Stimulated activated CD4-positive, alpha-beta T cell treated with anti-CD3 and anti-CD28 coated beads, Interleukin-1b, Interleukin-23, amount 100 ng/mL, for 1 hour (primary cell): ENCODE results near the gene KLHL29.

ENCODE experiments used
- DNase-seq, 2 donors: peaks; one replicate each; pipeline ENCODE4 v3.0.0-alpha.2; 2020; ENCODE audit warnings: low read depth in 2 of 2

Gene KLHL29

DNA sequence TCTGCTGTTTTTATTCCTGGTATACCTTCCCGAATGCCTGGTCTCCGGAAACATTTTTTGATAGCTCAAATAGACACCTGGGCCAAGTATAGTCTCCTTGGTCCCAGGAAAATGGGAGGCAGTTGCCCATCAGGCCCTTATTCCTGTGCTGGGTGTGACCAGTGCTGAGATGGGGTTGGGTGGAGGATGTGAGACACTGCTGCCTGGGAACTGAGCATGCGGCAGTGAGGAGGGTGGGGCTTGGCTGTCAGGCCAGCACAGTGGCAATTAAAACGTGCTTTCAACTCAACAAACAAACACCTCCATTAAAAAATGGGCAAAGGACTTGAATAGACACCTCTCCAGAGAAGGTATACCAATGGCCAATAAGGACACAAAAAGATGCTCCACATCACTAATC is 12.5 kb downstream of the KLHL29 start:
- DNase-seq, result no peak

DNA sequence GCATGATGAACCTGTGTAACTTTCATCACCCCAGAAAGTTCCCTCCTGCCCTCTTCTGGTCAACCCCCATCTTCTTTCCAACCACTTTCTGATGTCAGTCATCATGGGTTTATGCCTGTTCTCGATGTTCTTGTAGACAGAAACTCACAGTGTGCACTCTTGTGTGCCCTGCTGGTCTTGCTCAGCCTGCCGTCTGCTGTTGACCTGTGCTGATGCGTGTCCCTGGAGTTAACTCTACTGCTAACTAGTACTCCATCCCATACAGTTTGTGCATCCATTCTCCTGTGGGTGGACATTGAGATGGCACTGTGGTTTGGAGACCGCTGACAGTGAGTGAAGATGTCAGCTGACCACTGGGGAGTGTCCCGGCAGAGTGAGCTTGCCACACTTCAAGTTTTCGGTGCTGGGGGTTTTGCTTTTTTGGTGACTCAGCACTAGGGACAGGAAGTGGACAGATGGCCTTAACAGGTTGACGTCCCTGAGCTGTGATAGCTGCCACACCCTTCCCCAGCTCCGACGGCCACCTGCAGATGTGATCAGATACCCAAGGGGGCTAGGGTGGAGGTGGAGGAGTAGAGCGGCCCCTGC is 14.8 kb downstream of the KLHL29 start:
- no peak for DNase-seq

DNA sequence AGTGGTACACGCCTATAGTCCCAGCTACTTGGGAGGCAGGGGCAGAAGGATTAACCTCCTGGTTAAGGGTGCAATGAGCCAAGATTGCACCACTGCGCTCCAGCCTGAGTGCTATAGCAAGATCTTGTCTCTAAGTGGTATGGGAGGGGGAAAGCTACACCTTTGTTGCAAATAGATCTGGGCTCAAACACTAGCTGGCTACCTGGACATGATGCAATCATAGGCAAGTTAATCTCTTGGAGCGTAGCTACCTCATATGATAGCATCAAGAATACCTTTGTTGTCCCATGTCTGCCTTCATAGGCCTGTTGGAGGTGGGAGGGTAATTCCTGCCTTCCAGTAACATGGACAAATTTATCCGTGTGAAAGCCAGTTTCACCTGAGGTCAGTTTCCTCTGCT is 15.7 kb downstream of the KLHL29 start:
- DNase-seq, result no peak

DNA sequence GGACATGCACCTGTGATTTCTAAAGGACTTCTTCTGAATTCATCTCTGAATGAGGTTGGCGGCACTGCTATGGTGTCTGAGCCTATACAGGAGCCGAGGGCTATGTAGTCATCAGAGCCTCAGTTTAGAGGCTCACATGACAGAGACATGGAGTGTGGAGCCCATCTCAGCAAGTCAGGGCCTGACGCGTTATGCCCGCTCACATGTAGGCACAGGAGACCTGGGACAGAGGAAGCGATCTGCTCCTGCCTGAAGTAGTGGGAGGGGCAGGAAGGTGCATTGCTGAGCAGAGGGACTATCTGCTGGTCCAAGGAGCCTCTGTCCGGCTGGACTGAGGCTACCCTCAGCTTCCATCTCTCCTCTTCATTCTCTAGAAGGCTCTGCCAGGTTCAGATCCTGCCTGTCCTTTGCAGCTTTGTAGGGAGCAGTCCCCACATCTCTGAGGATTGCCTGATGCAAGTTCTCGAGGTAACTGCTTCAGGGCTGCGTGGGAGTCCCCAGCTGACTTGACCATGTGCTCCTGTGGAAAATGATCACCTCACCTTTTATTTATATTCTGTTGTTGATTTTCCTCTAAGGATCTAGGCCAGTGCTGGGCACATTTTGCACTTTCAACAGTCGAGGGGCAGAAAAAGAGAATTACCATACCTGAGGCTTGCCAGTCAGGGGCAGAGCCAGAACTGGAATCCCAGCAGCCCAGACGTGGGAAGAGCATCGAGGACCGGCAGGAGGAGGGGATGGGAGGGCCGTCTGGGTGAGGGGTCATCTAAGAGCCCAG is 16.6 kb downstream of the KLHL29 start:
- DNase-seq, result no peak

DNA sequence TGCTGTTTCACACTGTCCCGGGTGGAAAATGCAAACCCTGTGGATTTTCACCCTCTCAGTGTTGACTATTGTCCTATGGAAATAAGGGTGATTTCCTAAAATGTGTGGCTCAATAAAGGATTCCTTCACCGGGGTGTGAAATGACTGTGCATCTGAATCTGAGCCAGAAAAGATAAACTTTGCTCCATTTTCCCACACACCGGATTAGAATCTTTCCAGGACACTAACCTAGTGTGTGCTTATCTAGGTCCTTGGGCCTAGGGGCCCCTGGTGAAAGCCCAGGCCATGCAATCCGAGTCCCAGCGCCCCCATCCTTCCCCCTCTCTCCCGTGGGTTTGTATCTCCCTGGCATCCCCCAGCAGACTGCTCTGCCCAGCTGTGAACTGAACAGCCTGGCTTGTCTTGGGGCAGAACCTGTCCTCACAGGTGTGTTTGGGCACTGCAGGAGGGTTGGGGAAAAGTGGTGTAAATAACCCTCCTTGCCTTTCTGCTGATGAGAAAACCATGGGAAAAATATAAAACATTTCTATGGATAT is 17.3 kb downstream of the KLHL29 start:
- no peak for DNase-seq

DNA sequence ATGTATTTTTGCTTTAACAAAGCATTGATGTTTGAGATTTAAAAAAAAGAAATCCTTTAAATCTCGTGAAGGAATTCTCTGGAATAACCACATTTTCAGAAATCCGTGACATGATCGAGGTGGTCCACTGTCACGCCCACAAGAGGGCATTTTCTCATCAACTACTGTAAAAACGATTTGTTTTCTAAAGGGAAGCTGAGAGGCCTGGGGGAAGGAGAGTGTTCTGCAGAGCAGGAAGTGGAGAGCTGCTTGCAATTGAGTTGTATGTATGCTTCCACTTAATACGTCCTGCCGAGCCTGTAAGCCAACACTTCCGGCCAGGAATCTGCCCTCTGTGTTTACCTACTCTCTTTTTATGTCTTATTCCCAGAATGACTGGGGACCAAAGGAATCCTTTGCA is 19.4 kb downstream of the KLHL29 start:
- DNase-seq, result no peak

DNA sequence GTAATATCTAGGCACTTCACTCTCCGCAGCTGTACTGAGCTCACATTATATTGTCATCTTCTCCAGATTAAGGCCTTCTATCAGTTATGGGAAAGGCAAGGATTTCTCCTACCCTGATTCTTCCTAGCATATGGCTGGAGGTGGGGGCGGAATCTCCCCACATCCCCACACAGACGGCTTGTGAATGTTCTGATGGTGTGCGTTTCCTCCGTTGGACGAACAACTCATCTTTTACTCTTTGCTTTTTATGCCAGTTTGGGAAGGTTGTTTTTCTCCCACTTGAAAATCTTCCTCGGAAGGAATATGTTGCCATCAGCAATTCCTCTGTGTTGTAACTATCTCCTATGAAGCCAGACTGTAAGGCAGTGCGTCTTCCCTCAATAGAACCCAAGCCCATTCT is 24.3 kb downstream of the KLHL29 start:
- DNase-seq, result no peak

DNA sequence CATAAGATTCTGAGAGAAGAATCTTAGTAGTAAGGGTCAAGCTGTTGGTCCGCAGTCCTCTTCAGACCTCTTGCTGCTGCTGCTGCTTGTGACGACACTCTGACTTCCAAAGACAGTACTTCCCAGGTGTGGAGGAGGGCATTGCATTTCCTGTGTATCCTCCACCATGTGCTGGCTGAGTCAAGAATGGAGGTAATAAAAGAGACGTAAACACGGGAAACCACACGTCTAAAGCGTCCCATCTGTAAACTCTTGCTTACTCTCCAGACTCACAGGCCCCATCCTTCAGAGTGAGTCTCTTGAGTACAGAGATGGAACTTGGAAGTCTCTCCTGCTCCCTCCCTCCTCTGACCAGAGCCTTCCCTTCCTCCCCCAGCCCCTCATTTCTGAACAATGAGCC is 25.6 kb downstream of the KLHL29 start:
- DNase-seq, result no peak

DNA sequence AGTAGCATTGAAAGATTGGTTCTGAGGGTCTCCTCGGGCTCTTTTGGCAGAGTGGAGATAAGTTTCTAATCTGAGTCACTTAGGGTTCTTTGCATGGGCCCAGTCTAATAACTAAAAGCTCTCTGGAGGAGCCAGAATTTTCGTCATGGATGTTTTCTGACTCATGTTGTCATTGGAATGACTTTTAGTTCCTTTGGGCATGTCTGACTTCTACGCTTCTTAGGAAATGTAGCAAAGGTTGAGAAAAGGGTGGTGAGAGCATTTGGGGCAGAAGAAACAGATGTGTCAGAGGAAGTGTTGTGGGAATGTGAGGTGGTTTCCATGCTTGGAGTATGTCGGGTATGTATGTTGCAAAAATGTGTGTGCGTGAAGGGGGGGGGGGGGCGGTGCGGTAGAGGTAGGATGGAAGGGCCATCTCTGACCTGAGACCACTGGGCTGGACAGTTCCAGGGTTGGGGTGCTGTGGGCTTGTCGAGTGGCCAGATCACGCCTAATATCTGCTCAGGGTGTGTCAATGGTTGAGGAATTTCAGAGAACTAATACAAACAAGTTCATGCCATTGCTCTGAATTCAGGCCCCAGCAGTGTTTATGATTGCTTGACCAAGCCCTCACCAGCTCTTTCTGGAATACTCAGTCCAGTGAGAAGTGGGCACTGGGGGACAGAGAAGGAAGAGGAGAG is 26.9 kb downstream of the KLHL29 start:
- no peak for DNase-seq

DNA sequence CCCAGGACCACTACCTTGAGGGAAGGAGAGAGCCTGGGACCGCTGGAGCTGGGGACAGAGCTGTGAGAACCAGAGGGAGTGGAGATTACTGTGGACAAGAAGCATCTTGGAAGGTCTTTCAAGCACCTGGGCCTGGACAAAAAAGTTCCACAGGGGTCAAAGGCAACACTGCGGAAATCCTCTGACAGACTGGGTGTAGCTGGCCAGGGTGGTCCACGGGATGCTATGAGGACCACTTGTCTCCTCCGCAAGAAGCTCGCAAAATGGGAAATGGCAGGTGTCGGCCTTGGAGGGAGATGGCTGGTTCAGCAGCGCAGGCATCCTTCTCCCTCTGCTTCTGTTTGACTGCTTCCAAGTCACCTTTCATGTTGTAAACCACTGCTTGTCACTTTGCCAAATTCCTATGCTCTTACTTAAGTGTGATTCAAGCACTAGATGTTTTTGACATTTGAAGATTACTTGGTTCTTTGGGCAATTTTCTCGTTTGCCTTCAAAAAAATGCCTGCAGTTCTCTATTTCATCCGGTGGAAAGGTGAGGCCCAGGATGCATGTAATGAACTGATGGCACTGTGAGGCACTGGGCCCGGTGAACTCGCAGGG is 27.7 kb downstream of the KLHL29 start:
- DNase-seq, result no peak

DNA sequence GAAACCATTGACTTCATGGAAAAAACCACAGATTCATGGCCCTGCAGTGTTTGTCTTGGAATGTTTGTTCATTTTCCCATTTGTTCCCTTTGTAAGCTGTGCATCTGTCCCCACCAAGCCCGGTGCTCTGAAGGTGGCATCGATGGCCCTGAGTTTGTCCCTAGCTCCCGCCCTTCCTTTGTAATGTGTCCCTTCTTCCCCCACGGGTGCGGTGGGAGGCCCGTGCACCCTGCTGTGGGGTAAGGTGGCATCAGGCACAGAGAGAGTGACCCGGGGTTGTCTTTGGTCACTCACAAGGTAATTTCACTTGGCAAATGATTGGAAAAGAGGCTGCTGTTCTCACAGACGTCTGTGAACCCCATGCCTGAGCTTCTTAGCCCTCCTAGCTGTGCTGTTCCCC is 28.7 kb downstream of the KLHL29 start:
- no peak for DNase-seq

DNA sequence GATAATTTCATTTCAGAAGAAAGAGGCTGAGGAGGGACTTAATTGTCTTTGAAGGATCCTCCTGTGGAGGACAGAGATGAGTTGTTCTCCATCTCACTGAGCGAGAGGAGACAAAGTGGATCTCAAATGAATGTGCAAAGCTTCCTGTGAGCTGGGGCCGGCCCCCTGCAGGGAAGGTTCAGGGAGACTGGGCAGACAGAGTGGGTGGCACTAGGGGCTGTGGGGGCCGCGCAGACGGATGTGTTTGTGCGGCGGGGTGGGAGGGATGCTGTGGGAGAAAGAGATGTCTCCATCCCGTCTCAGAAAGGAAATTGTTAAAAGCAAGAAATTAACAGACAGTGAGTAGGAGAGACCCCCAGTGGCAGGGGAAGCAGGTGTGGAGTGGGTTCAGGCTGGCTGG is 29.1 kb downstream of the KLHL29 start:
- no peak for DNase-seq

DNA sequence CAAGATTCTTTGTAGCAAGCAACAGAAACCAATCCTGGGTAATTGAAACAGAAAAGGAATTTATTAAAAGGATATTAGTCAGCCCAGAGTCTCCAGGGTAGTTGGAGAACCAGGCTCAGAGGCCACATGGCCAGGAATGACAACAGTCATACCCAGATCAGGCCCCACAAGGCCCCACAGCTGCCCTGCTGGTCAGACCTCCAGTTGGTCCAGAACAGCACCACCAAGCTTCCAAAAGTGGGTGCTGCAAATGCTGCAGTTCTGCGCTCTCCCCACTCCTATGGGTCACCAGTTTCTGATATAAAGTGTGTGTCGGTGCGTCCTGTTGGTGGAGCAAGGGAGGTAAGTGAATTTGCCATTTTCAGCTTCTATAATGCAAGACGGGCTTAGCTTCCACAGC is 29.9 kb downstream of the KLHL29 start:
- no peak for DNase-seq

DNA sequence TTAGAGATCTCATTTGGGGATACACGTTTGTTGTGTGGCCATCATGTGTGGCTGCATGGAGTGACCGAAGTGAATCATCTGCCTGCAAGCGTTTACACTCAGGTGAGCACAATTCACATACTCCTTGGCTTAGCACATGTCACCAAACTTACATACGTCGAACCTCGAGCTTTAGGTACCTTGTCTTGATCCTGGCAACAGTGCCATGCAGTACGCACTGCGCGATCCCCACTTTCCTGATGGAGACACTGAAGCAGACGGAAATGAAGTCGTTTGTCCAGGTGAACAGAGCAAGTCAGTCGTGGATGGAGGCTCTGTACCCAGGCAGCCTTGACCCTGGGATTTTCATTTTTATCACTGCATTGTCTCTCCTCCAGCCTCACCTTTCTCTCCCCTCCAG is 32.3 kb downstream of the KLHL29 start:
- DNase-seq, result no peak

DNA sequence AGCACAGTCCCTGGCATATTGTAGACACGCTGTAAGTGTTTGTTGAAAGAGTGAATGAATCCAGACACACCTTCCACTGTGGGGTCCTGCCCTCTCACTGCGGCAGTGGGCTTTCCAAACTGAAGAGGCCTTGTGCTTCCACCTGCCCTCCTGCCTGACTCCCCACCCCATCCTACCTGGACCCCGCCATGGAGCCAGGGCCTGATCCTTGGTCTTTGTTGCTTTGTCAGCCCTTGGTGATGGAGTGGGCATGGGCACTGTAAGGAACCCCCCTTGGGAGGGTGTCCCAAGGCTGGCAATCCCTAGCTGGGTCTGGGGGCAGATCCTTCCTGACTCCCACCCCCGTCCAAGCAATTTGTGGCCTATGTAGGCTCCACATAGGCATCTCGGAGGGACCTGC is 33.1 kb downstream of the KLHL29 start:
- no peak for DNase-seq

DNA sequence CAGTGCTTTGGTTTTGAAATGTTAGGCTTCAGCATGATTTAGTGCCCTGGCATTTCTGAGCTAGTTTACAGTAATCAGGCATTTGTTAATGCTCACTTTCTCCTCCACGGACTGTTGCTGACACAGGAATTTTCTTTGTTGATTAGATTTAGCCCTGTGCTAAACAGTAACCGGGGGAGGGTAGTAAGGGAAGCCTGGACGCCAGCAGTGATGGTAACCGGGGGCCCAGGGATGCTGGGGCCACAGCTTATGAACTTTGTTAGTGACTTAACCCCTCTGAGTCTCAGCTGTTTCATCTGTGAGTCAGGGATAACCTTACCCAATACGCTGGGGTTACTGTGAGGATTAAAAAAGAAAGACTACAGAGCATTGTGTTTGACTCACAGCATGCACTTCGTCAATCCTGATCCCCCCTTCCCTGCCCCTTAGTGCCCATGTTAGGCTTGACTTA is 33.5 kb downstream of the KLHL29 start:
- DNase-seq, result no peak

DNA sequence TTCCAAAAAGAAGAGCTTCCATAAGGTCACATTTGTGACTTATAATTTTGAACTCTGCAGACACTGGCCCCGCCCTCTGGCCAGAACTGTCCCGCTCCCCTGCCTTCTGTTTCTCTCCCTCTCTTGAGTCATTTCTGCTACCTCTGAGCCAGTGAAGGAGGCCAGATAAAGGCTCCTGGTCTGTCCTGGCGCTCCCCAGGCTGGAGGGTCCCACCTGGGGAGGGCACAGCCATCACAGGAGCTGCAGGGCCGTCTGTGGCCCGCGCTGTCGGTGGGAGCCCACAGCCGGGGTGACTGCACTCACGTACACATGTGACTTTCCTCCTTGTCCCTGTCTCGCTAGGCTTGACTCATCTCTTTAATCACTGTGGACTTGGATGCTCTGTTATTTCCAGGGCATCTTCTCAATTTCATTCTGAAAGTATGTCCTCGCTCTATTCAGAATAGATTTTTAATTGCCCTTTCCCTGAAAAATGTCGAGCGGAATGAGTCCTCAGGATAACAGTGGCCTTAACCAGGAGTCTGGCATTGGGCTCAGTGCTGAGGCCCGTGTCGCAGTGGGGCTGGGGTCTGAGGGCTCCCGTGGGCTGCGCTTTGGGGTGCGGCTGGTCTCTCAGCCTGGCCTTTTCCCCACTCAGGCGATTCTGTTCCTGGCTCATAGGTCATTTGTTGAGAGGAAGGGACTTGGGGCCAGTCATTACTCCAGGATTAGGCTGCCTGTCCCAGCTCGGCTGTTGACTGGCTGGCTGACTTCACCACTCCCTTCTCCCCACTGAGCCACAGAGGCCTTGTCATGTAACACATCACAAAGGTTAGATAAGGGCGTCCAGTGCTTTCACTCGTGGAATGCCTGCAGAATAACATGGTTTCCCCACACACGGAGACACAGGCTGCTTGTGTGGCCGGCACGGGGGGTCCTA is 34.5 kb downstream of the KLHL29 start:
- no peak for DNase-seq

DNA sequence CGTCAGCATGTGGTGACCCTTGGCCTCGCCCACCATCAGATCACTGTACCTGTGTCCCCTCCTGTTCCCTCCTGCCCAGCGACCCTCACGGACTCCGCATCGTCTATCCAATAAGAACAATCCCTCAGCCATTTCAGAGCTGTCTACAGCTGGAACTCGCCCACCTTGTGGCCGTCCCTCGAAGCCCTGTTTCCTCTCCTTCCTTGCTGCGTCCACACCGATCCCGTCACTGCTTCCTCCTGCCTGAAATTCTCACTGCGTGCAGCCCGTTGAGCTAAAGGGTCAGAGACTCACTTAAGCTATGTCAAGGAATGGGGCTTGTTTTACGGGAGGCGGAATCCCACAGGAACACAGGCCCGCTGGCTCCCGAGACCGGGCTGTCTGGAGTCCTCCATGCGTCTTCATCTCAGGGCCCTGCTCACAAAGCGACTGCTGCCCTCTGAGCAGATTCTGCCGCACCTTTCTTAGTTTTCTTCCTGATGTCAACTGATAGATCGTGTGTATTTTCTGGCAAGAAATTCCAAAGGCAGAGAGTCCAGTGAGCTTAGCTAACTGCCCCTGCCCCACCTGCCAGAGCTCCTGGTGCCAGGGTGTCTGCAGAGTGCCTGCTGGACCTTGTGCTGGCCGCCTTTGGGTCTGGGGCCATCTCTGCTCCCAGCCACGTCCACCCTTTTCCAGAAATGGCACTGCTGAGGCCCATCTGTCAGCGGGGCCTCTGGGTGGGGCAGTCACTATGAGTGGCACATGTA is 35.3 kb downstream of the KLHL29 start:
- no peak for DNase-seq

DNA sequence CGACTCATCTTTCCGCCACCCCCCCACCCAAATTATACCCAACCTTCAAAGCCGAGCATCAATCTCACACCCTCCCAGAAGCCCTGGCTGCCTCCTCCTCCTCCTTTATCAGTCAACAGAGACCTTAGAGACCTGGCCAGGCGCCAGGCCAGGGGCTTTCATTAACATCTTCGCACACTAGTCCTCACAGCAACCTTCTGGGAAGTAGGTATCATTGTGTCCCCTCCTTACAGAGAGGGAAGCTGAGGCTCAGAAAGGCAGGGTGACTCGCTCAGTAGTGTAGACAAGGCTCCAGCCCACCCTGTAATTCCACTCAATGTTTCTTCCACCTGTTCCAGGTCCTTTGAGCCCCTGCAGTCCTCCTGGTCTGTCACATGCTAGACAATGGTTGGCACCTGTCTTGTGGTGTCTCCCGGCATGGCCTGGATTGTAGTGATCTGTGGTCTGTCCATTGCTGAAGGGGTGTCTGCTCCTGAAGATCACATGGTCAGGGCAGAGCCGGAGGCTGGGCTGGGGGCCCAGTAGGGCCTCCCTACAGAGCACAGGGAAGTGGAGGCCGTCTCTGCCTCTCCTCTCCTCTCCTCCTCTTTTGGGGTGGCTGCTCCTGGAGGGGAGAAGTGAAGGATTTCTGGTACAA is 36.0 kb downstream of the KLHL29 start:
- DNase-seq, result no peak
